Measurements from ENCODE around the gene PEX11A. TPM values are rescaled to one million over a fixed set of nuclear protein-coding genes. Genes with fewer than 3 reads are reported as not detected.

Gene PEX11A
- total RNA-seq, 1 experiment from 2014 or later = 1.3 TPM

DNA sequence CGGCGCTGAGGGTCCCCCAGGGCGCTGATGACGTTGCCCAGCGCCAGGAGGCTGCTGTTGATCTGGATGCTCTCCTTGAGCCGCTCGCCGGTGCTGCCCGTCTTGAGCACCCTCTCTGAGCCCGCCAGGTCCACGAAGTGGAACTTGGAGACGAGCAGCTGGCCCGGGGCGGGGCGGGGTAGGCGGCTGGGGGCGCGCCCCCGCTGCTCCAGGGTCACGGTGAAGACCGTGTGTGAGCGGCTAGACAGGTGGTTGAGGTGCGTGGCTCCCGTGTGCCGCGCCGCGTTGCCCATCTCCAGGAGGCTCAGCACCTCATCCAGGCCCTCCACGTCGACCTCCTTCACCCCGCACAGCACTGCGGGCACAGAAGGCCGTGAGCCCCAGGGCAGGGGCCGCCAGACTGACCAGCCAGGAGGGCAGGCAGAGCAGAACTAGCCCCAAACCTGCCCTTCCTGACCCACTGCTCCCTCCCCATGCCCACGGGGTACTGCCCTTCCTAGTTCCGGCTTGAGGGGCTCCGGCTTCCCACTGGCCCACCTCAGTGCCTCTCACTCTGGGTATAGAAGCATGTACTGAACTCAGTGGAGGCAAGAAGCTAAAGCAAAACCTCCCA lies 41.4 kb downstream of the PEX11A start:
- Mint-ChIP-seq H3K4me3 (no peak overlapping the region), H3K36me3 (ENCODE audit: insufficient read depth in 1 of 3, low read depth in 3 of 3) (peaks cover 16 to 48% (median 40%) of the 10 kb centered on the region in 3 experiments; a peak in 6 of 7 replicates), H3K27me3 (ENCODE audit: low read depth) (no peaks in the 10 kb centered on the region), H3K4me1 (peaks cover 3 to 7% of the 10 kb centered on the region in 2 experiments), H3K27ac (no peak overlapping the region), H3K9me3 (no peaks in the 10 kb centered on the region)
- H3K4me2 ChIP-seq (ENCODE audit: insufficient read depth, insufficient read length, low read length) = no peak overlapping the region
- H3K79me2 ChIP-seq (ENCODE audit: insufficient read depth, low read length) = no peaks in the 10 kb centered on the region; the same call in 1 of the 2 replicates
- no peak overlapping the region for H3K14ac ChIP-seq (ENCODE audit: insufficient read depth, low read length)
- no peak overlapping the region for H2BK120ac ChIP-seq (ENCODE audit: low read depth, low read length, poor library complexity, severe bottlenecking)
- no peak overlapping the region for H2BK15ac ChIP-seq (ENCODE audit: low read depth, low read length)
- H4K91ac ChIP-seq (ENCODE audit: insufficient read length, low read depth, low read length) = no peak overlapping the region
- H3T11ph ChIP-seq (ENCODE audit: low read length) = no peak overlapping the region
- H3K4ac ChIP-seq (ENCODE audit: low read depth, low read length) = no peak overlapping the region
- H2BK20ac ChIP-seq (ENCODE audit: low read depth, low read length, poor library complexity, severe bottlenecking) = no peak overlapping the region
- no peak overlapping the region for H2AFZ ChIP-seq (ENCODE audit: low read length)
- no peak overlapping the region for H4K8ac ChIP-seq (replicated peaks; ENCODE audit: insufficient read length, low read depth, low read length)
- H3K27ac ChIP-seq (ENCODE audit: insufficient read length, low read depth, low read length) = no peak overlapping the region
- TF ChIP-seq, protein P1, sequence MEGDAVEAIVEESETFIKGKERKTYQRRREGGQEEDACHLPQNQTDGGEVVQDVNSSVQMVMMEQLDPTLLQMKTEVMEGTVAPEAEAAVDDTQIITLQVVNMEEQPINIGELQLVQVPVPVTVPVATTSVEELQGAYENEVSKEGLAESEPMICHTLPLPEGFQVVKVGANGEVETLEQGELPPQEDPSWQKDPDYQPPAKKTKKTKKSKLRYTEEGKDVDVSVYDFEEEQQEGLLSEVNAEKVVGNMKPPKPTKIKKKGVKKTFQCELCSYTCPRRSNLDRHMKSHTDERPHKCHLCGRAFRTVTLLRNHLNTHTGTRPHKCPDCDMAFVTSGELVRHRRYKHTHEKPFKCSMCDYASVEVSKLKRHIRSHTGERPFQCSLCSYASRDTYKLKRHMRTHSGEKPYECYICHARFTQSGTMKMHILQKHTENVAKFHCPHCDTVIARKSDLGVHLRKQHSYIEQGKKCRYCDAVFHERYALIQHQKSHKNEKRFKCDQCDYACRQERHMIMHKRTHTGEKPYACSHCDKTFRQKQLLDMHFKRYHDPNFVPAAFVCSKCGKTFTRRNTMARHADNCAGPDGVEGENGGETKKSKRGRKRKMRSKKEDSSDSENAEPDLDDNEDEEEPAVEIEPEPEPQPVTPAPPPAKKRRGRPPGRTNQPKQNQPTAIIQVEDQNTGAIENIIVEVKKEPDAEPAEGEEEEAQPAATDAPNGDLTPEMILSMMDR (conservative IDR thresholded peaks at IDR 0.05) = no peak
- H2BK12ac ChIP-seq (ENCODE audit: insufficient read length, low read depth, low read length) = no peak overlapping the region
- WGBS (ENCODE audit: extremely low coverage, insufficient read length, low lambda C conversion rate) = no CpG with 5 or more reads among the region's 37 CpGs
- no peak for DNase-seq
- H3K27me3 ChIP-seq (ENCODE audit: insufficient read depth, low read length) = no peaks in the 10 kb centered on the region
- H3K23me2 ChIP-seq (ENCODE audit: insufficient read length, low read depth, low read length, poor library complexity, severe bottlenecking) = no peaks in the 10 kb centered on the region
- H3K4me1 ChIP-seq (ENCODE audit: insufficient read depth, low read length) = no peaks in the 10 kb centered on the region
- no peak overlapping the region for H2BK5ac ChIP-seq (ENCODE audit: insufficient read length, low read length)
- H3K79me1 ChIP-seq (ENCODE audit: insufficient read depth, low read depth, low read length, poor library complexity, severe bottlenecking) = no peaks in the 10 kb centered on the region
- no peak overlapping the region for H3K56ac ChIP-seq (ENCODE audit: insufficient read length, low read depth, low read length)
- H3K23ac ChIP-seq (ENCODE audit: insufficient read length, low read depth, low read length) = no peak overlapping the region
- no peaks in the 10 kb centered on the region for H4K20me1 ChIP-seq (ENCODE audit: control insufficient read depth, insufficient read depth, insufficient read length)
- H3K9ac ChIP-seq (ENCODE audit: extremely low read depth, insufficient read length, low read length) = no peak overlapping the region
- no peak overlapping the region for H4K5ac ChIP-seq (ENCODE audit: insufficient read length, low read depth, low read length)
- H3K18ac ChIP-seq (ENCODE audit: insufficient read length, low read depth, low read length) = no peak overlapping the region
- H2AK5ac ChIP-seq (ENCODE audit: insufficient read length, low read length) = no peak overlapping the region
- no peaks in the 10 kb centered on the region for H3K9me3 ChIP-seq (ENCODE audit: control insufficient read depth, low read depth, low read length)

All from H9 (cell line).